HepG2 (cell line): Measurements from ENCODE around the gene MNX1. TPM values are rescaled to one million over a fixed set of nuclear protein-coding genes. Genes with fewer than 3 reads are reported as not detected.

ENCODE experiments used
- ATAC-seq: fragments of 200-7000 bp; cut with Tn5 transposase; 3 replicates; pipeline ENCODE4 v1.9.1; 2020; ENCODE audit warnings: mild to moderate bottlenecking, moderate library complexity
- BruUV-seq: library from RNA; stranded (reverse); fragments of 400-500 nt; replicated peaks from 2 replicates; lab custom pipeline; 2021; lab: Mats Ljungman, UMichigan
- CTCF ChIA-PET: fragments of 300-600 bp; formaldehyde crosslinking; extraction: SDS; loops from one replicate; lab custom pipeline; 2021; ENCODE audit warnings: low total read pairs, inconsistent platforms, low intra/inter-chr PET ratio; lab: Yijun Ruan, JAX
- POLR2A ChIA-PET: fragments of 350-600 bp; sonication (Branson Sonifier 250); formaldehyde crosslinking; loops from one replicate; lab custom pipeline; 2020; ENCODE audit warnings: antibody characterized with exemption, inconsistent platforms; lab: Yijun Ruan, JAX
- DNase-seq: peaks from one replicate; pipeline ENCODE4 v3.0.0-alpha.2; 2015; ENCODE audit warnings: low spot score
- FAIRE-seq: peaks from 3 replicates; lab custom pipeline; 2011; peaks lifted over from hg19 to GRCh38; lab: Jason Lieb, UNC
- H2AFZ ChIP-seq: one replicate; pipeline ENCODE4 v1.6.1; 2011; ENCODE audit warnings: low read length, inconsistent platforms
- H3K27ac ChIP-seq: fragments of 300-600 bp; 3 replicates; pipeline ENCODE4 v1.8.0; 2011; ENCODE audit warnings: mixed run types, mild to moderate bottlenecking, mixed read lengths, low read length, inconsistent platforms; ENCODE audit not compliant: insufficient read depth; ENCODE audit errors: extremely low read length
- H3K27me3 ChIP-seq, 2 experiments: fragments of 200-600 bp in 1 of 2; 2 replicates in 1 of 2; 3 replicates in 1 of 2; pipeline versions ENCODE4 v1.6.0 to v1.8.0; 2011; ENCODE audit warnings: low read length in 2 of 2, mild to moderate bottlenecking in 2 of 2, moderate library complexity in 2 of 2, inconsistent platforms in 1 of 2; ENCODE audit not compliant: insufficient read depth in 2 of 2, control insufficient read depth in 1 of 2
- H3K36me3 ChIP-seq, 2 experiments: fragments of 200-600 bp in 1 of 2; replicated peaks in 1 of 2; 2 replicates in 1 of 2; 3 replicates in 1 of 2; pipeline versions ENCODE4 v1.5.1 to v1.8.0; 2011; ENCODE audit warnings: low read length in 2 of 2, inconsistent platforms in 1 of 2; ENCODE audit not compliant: insufficient read depth in 2 of 2, control insufficient read depth in 1 of 2
- H3K4me1 ChIP-seq: 2 replicates; pipeline ENCODE4 v1.5.1; 2012; ENCODE audit warnings: low read length, inconsistent platforms; ENCODE audit not compliant: insufficient read depth
- H3K4me2 ChIP-seq: 2 replicates; pipeline ENCODE4 v1.6.0; 2011; ENCODE audit warnings: low read depth, low read length, inconsistent platforms
- H3K4me3 ChIP-seq, 3 experiments: fragments of 200-600 bp in 1 of 3; sonication (generic), shearing (Covaris generic) in 1 of 3; replicated peaks in 1 of 3; 2 replicates each; pipeline ENCODE4 v1.5.1; 2011 to 2016; ENCODE audit warnings: low read length in 3 of 3, inconsistent platforms in 2 of 3, low read depth in 2 of 3, mild to moderate bottlenecking in 2 of 3, control low read depth in 1 of 3, mixed read lengths in 1 of 3; ENCODE audit not compliant: insufficient read depth in 1 of 3
- H3K79me2 ChIP-seq: one replicate; pipeline ENCODE4 v1.6.1; 2011; ENCODE audit warnings: low read length, inconsistent platforms; ENCODE audit not compliant: insufficient read depth
- H3K9ac ChIP-seq: 2 replicates; pipeline ENCODE4 v1.6.0; 2011; ENCODE audit warnings: mild to moderate bottlenecking, low read depth, low read length, inconsistent platforms; ENCODE audit not compliant: insufficient read depth
- H3K9me3 ChIP-seq: 2 replicates; pipeline ENCODE4 v1.5.1; 2012; ENCODE audit warnings: mild to moderate bottlenecking, low read length
- H4K20me1 ChIP-seq: 2 replicates; pipeline ENCODE4 v1.6.0; 2011; ENCODE audit warnings: inconsistent platforms, mild to moderate bottlenecking, low read length, moderate library complexity; ENCODE audit not compliant: insufficient read depth
- DNMT3B ChIP-seq: conservative IDR thresholded peaks from 2 replicates; pipeline ENCODE4 v1.6.1; 2016; ENCODE audit warnings: missing biosample characterization, control low read depth
- HCFC1 ChIP-seq: fragments of 150-350 bp; IDR thresholded peaks from 2 replicates; pipeline ENCODE4 v1.6.1; 2014; ENCODE audit warnings: low read depth, low read length
- KDM4B ChIP-seq: sonication (generic); formaldehyde crosslinking; IDR thresholded peaks from 2 replicates; pipeline ENCODE4 v1.4.0; 2020; ENCODE audit warnings: missing genetic modification reagents
- PTBP1 ChIP-seq: fragments of 200-400 bp; formaldehyde crosslinking; IDR thresholded peaks from 2 replicates; pipeline ENCODE4 v1.6.1; 2018; ENCODE audit warnings: low read length, low read depth; ENCODE audit not compliant: poor library complexity, severe bottlenecking
- ZMAT3 ChIP-seq: sonication (generic); formaldehyde crosslinking; conservative IDR thresholded peaks from 2 replicates; pipeline ENCODE4 v1.7.0; 2021; ENCODE audit warnings: missing genetic modification reagents
- ZNF160 ChIP-seq: sonication (generic); formaldehyde crosslinking; IDR thresholded peaks from 2 replicates; pipeline ENCODE4 v1.8.0; 2022; ENCODE audit warnings: mild to moderate bottlenecking, inconsistent platforms, missing genetic modification reagents
- WGBS: methylation state at CpG from one replicate; pipeline ENCODE4 v1.1.6; 2017; ENCODE audit warnings: low lambda C conversion rate; 5-methylcytosine and 5-hydroxymethylcytosine counted together
- in situ Hi-C: cut with HindIII; loops from 2 replicates; pipeline ENCODE4 v1.10.0; 2017; ENCODE audit warnings: low pct_unique_long_range_greater_than_20kb; ENCODE audit not compliant: extremely low pct_ligation_motif_present
- intact Hi-C: fragments of 100-400 bp; cut with micrococcal nuclease; formaldehyde crosslinking; loops from one replicate; pipeline ENCODE4 v1.10.0; 2022; ENCODE audit not compliant: unreplicated experiment
- polyA plus RNA-seq, 8 experiments: library from polyadenylated mRNA; depleted of rRNA in 3 of 8; stranded (reverse) in 7 of 8; unstranded in 1 of 8; fragments of >200 nt; fragmentation: Illumina TruSeq in 4 of 8; extraction: Trizol in 4 of 8; gene quantifications; 2 replicates each; pipeline versions ENCODE4 v1.2.1 to v1.2.3, GENCODE V29; 2011 to 2016; ENCODE audit warnings: low read depth in 4 of 8, missing spikeins in 1 of 8, mixed read lengths in 1 of 8; ENCODE audit not compliant: insufficient read depth in 1 of 8
- total RNA-seq, 5 experiments: library from RNA; depleted of rRNA; stranded (reverse); fragments of >200 nt; fragmentation: Illumina TruSeq; extraction: Trizol; gene quantifications; 2 replicates each; pipeline ENCODE4 v1.2.3, GENCODE V29; 2016; ENCODE audit warnings: low read depth in 1 of 5
- TF ChIP-seq, protein P1 (sequence below): sonication (generic); formaldehyde crosslinking; conservative IDR thresholded peaks from 2 replicates; pipeline ENCODE4 v1.4.0; 2020; ENCODE audit warnings: missing genetic modification reagents
- TF ChIP-seq, protein P2 (sequence below): sonication (generic); formaldehyde crosslinking; conservative IDR thresholded peaks from 2 replicates; pipeline ENCODE4 v1.8.0; 2022; ENCODE audit warnings: missing genetic modification reagents
- TF ChIP-seq, protein P3 (sequence below): sonication (generic); formaldehyde crosslinking; IDR thresholded peaks from one replicate; pipeline ENCODE4 v1.5.1; 2020; ENCODE audit warnings: mild to moderate bottlenecking, missing genetic modification reagents; ENCODE audit errors: not compliant biosample characterization

The MNX1 gene
- total and polyA plus RNA-seq, 2 of the 13 experiments (the other 11 are each of a cell fraction or from before 2014, with no cell fraction given): 0.94 to 6.1 TPM

DNA sequence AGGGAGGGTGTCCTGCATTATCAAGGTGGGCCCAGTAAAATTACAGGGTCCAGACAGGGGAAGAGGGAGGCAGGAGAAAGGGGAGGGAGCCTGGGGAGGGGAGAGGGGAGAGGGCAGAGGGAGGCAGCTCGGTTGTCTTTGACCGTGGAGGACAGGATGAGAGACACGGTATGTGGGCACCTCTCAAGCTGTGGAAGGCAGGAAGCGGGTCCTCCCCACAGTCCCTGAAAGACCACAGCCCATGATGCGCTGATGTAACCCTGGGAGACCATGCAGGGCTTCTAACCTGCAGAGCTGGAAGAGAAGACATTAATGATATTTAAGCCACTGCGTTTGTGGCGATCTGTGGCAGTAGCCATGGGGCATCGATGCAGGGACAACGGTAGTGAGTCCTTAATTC, 27.2 kb upstream of the MNX1 start:
- Histone ChIP-seq H3K4me2 (no peak overlapping the region), H3K9ac (no peak overlapping the region), H3K27ac (no peak overlapping the region), H3K9me3 (no peaks in the 10 kb centered on the region), H2AFZ (no peak overlapping the region), H3K27me3 (peaks cover 9 to 52% of the 10 kb centered on the region in 2 experiments), H4K20me1 (no peaks in the 10 kb centered on the region), H3K4me1 (peaks cover 20% of the 10 kb centered on the region), H3K4me3 (no peak overlapping the region), H3K79me2 (no peaks in the 10 kb centered on the region), H3K36me3 (no peaks in the 10 kb centered on the region)
- intact Hi-C loops: no loop called here
- ChIA-PET CTCF (no interaction called here), POLR2A (no interaction called here)
- DNase-seq (no peak), ATAC-seq (no peak), FAIRE-seq (no peak)
- in situ Hi-C loops: no loop called here
- BruUV-seq: no TSS peak
- WGBS: 56% methylated on average over 4 of the region's 9 CpGs
- no peak for TF ChIP-seq PTBP1
- TF ChIP-seq, protein P1, sequence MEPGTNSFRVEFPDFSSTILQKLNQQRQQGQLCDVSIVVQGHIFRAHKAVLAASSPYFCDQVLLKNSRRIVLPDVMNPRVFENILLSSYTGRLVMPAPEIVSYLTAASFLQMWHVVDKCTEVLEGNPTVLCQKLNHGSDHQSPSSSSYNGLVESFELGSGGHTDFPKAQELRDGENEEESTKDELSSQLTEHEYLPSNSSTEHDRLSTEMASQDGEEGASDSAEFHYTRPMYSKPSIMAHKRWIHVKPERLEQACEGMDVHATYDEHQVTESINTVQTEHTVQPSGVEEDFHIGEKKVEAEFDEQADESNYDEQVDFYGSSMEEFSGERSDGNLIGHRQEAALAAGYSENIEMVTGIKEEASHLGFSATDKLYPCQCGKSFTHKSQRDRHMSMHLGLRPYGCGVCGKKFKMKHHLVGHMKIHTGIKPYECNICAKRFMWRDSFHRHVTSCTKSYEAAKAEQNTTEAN (CRISPR knock-in tag): no peak
- no peak for TF ChIP-seq KDM4B (CRISPR knock-in tag)
- TF ChIP-seq, protein P2, sequence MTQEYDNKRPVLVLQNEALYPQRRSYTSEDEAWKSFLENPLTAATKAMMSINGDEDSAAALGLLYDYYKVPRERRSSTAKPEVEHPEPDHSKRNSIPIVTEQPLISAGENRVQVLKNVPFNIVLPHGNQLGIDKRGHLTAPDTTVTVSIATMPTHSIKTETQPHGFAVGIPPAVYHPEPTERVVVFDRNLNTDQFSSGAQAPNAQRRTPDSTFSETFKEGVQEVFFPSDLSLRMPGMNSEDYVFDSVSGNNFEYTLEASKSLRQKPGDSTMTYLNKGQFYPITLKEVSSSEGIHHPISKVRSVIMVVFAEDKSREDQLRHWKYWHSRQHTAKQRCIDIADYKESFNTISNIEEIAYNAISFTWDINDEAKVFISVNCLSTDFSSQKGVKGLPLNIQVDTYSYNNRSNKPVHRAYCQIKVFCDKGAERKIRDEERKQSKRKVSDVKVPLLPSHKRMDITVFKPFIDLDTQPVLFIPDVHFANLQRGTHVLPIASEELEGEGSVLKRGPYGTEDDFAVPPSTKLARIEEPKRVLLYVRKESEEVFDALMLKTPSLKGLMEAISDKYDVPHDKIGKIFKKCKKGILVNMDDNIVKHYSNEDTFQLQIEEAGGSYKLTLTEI: no peak
- no peak for TF ChIP-seq HCFC1
- no peak for TF ChIP-seq ZMAT3 (CRISPR knock-in tag)
- TF ChIP-seq, protein P3, sequence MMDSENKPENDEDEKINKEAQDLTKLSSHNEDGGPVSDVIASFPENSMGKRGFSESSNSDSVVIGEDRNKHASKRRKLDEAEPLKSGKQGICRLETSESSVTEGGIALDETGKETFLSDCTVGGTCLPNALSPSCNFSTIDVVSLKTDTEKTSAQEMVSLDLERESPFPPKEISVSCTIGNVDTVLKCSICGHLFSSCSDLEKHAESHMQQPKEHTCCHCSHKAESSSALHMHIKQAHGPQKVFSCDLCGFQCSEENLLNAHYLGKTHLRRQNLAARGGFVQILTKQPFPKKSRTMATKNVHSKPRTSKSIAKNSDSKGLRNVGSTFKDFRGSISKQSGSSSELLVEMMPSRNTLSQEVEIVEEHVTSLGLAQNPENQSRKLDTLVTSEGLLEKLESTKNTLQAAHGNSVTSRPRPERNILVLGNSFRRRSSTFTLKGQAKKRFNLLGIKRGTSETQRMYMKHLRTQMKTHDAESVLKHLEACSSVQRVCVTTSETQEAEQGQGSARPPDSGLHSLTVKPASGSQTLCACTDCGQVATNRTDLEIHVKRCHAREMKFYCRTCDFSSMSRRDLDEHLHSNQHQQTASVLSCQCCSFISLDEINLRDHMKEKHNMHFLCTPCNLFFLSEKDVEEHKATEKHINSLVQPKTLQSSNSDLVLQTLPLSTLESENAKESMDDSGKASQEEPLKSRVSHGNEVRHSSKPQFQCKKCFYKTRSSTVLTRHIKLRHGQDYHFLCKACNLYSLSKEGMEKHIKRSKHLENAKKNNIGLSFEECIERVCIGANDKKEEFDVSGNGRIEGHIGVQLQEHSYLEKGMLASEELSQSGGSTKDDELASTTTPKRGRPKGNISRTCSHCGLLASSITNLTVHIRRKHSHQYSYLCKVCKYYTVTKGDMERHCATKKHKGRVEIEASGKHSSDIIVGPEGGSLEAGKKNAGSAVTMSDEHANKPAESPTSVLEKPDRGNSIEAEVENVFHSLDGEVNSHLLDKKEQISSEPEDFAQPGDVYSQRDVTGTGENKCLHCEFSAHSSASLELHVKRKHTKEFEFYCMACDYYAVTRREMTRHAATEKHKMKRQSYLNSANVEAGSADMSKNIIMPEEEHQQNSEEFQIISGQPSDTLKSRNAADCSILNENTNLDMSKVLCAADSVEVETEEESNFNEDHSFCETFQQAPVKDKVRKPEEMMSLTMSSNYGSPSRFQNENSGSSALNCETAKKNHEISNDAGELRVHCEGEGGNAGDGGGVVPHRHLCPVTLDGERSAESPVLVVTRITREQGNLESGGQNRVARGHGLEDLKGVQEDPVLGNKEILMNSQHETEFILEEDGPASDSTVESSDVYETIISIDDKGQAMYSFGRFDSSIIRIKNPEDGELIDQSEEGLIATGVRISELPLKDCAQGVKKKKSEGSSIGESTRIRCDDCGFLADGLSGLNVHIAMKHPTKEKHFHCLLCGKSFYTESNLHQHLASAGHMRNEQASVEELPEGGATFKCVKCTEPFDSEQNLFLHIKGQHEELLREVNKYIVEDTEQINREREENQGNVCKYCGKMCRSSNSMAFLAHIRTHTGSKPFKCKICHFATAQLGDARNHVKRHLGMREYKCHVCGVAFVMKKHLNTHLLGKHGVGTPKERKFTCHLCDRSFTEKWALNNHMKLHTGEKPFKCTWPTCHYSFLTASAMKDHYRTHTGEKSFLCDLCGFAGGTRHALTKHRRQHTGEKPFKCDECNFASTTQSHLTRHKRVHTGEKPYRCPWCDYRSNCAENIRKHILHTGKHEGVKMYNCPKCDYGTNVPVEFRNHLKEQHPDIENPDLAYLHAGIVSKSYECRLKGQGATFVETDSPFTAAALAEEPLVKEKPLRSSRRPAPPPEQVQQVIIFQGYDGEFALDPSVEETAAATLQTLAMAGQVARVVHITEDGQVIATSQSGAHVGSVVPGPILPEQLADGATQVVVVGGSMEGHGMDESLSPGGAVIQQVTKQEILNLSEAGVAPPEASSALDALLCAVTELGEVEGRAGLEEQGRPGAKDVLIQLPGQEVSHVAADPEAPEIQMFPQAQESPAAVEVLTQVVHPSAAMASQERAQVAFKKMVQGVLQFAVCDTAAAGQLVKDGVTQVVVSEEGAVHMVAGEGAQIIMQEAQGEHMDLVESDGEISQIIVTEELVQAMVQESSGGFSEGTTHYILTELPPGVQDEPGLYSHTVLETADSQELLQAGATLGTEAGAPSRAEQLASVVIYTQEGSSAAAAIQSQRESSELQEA: no peak
- TF ChIP-seq DNMT3B (CRISPR knock-in tag): no peak
- TF ChIP-seq ZNF160 (CRISPR knock-in tag): no peak
